Hematopoietic multipotent progenitor cell treated with erythropoietin and hydrocortisone succinate and interleukin-3 and kit ligand, for 6 days (in vitro differentiated cells): ENCODE results near the gene RPS26.
"Not testable (repeated sequence)": the region's sequence is repeated elsewhere in the genome, so short reads cannot be mapped to it uniquely, and the experiment has no call there.

ENCODE experiments used
- DNase-seq: peaks from one replicate; pipeline ENCODE4 v3.0.0-alpha.2; 2015

Gene RPS26

DNA sequence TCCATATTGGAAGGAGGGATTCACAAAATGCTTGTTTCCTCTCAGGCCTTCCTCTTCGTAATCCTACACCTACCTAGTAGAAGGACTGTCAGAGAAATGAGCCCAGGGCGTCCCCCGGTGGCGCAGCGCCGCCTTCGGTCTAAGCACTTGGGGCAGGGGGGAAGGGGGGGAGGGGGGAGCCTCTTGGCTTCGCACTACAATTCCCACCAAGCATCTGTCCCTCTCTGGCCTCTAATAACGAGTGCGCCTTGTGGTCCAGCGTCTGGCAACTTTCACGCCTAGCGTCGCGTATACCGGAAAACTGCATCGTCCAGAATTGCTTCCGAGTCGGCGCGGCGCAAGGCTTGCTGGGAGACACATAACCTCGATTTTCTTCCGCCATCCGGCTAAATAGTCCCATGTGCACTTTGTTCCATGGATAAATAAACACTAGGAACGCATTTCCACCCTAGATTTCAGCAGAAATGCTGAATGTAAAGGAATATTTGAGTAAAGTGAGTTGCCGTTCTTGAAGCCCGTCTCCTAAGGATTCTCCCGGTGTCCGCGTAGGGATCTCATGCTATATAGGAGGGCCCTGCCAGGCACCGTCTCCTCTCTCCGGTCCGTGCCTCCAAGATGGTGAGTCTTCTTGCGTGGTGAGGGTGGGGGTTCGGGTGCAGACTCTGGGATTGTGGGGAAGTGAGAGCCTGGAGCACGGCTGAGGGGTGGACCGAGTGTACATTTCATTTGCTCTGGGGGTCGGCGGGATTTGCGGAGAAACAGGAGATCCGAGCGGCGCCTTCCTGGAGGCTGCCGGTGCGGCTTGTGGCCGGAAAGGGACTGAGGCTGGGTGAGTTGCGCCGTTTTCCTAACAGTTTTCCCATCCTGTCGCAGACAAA is at the start of gene RPS26:
Gene RPS26, plus strand, starts transcription at position 367 of the 878 bp plus-strand sequence. Its CDS starts 249 bp downstream, at position 616.
- peak; percentile 100 for DNase-seq

DNA sequence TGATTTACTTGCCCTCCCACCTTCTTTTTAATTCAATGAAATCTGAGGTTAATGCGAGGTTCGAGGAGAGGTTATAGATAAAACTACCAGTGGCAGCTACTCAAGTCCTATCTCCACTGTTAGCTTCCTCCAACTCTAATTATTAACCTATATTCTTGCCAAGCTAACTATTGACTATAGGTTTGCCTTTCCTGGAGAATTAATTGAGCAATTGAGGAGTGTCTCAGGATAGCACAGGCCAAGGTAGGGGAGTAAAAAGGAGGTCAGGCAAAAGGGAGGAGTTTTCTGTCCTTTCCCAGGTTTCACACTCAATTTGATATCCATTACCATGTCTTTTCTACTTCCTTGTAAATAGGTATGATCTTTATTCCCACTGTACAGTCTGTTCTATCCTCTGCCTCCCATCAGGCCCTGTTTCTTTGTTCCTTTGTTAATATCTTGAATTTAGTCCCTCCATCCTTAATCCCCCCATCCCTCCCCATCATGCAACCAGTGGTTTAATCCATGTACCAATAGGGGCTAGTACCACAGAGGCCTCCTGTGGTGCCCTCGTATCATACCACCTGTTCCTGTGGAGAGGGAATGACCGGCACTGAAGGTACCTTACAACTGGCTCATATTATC is 48.4 kb upstream of the RPS26 start:
- no peak for DNase-seq

DNA sequence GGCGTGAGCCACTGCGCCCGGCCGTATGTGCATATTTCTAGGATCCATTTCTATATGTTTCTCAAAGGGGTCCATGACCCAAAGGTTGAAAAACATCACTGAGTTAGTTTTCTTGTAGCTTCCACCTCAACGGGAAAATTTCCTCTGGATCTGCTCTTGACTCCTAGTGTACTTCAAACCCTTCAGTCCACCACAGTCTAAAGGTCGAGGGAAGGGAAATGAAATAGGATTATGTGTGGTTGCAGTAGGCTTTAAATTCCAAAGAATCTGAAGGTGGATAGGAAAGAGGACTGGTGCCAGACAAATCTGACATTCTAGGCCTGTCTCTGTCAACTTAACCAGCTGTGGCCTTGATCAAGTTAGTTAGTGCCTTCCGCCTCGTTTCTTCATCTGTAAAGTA is 46.4 kb upstream of the RPS26 start:
- DNase-seq: no peak

DNA sequence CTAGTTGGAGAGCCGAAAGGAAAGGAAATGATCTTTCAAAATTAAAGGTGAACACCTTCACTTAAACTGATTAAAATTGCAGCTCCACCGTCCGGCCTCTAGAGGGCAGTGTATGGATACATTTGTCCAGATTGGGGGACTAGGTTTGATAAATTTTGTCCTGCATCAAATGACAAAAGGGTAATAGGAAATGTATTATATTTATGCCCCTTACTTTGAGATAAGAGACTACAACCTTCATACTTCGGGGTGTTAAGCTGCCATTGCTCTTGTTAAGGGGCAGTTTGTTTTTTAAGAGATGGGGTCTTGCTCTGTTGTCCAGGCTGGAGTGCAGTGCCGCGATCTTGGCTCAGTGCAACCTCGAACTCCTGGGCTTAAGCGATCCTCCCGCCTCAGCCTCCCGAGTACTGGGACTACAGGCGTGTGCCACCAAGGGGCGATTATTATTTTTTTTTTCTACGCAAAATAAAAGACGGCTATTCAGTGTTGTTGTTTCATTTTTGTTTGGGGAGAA is 45.5 kb upstream of the RPS26 start:
- peak; percentile 90 for DNase-seq

DNA sequence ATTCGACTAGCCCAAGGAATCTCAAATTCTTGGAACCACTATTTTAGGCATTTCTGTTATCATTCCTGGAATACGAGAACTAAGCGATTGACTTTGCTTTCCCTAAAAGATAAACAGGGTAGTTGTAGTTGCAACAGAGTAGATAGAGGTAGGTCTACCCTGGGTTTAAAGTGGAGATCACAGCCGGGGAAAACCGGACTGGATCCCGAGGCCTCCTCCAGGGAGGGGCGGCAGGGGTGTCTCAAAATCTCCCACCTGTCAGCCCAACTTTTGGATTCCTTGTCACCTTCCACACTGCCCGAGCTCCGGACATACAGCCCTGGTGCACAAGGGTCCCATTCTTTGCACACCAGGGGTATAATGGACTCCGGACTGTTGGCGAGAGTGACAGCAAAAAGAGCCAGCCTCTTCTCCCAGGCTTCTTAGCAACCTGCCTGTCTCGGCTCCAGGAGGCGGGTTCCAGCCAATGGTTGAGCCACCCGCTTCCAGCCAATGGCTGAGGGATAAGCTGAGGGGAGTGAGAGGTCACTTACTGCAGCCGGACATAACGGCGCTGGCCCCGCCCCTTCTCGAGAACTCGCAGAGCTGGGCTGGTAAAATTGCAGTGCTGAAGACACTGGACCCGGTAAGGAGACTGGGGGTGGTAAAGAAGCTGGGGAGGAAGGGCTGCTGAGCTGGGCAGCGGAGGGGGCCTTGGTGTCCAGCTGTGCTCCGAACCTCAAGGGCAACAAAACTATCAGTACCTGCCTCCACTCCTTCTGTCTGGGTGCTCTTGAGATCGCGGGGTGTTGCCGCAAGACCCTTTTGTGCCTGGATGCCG is 44.8 kb upstream of the RPS26 start, which contains the start of gene SUOX:
Gene SUOX, plus strand, starts transcription at position 562 of the 820 bp plus-strand sequence. CDS start 4,946 bp downstream, outside the sequence.
- peak; percentile 98 for DNase-seq

DNA sequence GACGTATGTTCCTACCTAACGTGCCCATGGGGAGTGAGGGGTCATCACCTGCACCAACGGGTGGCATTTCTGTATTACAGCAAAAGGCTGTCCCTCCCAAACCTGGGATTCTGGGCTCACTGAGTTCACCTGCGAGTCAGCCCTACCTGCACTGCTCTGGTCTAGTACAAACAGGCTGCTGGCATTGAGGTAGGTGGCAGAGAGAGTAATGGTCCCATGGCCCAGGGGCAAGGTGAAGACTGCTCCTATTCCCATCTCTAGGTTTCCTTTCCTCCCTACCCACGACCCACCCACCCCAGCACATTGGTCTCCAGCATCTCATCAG is 44.2 kb upstream of the RPS26 start:
- DNase-seq: no peak

DNA sequence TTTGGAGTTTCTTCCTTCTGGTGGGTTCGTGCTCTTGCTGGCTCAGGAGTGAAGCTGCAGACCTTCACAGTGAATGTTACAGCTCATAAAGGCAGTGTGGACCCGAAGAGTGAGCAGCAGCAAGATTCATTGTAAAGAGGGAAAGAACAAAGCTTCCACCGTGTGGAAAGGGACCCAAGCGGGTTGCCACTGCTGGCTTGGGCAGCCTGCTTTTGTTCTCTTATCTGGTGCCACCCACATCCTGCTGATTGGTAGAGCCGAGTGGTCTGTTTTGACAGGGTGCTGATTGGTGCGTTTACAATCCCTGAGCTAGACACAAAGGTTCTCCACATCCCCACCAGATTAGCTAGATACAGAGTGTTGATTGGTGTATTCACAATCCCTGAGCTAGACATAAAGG is 42.2 kb upstream of the RPS26 start:
- DNase-seq: peak; percentile 41

DNA sequence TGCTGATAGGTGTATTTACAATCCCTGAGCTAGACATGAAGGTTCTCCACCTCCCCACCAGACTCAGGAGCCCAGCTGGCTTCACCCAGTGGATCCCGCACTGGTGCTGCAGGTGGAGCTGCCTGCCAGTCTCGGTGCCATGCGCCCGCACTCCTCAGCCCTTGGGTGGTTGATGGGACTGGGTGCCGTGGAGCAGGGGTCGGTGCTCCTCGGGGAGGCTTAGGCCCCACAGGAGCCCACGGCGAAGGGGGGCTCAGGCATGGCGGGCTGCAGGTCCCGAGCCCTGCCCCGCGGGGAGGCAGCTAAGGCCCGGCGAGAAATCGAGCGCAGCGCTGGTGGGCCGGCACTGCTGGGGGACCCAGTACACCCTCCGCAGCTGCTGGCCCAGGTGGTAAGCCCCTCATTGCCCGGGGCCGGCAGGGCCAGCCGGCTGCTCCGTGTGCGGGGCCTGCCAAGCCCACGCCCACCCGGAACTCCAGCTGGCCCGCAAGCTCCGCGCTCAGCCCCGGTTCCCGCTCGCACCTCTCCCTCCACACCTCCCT is 41.6 kb upstream of the RPS26 start:
- not testable (repeated sequence) for DNase-seq

DNA sequence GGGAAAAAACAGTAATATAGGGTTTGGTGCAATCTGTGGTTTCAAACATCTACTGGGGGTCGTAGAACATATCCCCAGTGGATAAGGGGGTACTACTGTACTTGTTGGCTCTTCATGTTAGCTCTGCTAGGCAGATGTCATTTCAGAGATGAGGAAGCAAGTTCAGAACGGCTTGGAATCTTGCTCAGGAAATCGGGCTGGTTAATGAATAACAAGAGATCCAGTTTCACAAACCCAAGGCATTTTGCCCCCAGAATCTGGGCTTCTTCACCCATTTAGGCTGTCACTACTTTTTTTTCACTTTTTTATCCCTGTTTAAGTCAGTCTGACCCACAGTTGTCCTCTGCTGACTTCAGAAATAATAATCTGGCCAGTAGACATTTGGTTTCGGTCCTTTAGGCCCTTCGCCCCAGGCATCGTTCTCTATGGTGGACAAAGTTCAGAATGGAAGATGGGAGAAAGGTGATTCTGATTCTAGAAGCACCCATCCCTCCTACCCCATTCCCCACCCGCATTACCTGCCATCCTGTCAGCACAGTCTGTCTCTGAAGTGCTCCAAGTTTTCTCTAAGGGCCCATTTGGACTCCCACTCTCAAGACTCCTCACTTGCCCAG is 40.1 kb upstream of the RPS26 start:
- DNase-seq: no peak

DNA sequence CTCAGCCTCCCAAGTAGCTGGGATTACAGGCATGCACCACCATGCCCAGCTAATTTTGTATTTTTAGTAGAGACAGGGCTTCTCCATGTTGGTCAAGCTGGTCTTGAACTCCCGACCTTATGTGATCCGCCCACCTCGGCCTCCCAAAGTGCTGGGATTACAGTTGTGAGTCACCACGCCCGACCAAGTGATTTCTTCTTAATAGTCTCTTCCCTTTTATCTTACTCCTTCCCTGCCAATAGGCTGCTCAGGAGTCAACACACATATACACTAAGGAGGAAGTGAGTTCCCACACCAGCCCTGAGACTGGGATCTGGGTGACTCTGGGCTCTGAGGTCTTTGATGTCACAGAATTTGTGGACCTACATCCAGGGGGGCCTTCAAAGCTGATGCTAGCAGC is 38.3 kb upstream of the RPS26 start:
- DNase-seq: not testable (repeated sequence)

DNA sequence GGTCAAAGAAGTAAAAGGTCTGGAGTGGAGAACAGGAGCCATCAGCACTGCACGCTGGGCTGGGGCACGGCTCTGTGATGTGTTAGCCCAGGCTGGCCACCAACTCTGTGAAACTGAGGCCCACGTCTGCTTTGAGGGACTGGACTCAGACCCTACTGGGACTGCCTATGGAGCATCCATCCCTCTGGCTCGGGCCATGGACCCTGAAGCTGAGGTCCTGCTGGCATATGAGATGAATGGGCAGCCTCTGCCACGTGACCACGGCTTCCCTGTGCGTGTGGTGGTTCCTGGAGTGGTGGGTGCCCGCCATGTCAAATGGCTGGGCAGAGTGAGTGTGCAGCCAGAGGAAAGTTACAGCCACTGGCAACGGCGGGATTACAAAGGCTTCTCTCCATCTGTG is 37.5 kb upstream of the RPS26 start:
- no peak for DNase-seq

DNA sequence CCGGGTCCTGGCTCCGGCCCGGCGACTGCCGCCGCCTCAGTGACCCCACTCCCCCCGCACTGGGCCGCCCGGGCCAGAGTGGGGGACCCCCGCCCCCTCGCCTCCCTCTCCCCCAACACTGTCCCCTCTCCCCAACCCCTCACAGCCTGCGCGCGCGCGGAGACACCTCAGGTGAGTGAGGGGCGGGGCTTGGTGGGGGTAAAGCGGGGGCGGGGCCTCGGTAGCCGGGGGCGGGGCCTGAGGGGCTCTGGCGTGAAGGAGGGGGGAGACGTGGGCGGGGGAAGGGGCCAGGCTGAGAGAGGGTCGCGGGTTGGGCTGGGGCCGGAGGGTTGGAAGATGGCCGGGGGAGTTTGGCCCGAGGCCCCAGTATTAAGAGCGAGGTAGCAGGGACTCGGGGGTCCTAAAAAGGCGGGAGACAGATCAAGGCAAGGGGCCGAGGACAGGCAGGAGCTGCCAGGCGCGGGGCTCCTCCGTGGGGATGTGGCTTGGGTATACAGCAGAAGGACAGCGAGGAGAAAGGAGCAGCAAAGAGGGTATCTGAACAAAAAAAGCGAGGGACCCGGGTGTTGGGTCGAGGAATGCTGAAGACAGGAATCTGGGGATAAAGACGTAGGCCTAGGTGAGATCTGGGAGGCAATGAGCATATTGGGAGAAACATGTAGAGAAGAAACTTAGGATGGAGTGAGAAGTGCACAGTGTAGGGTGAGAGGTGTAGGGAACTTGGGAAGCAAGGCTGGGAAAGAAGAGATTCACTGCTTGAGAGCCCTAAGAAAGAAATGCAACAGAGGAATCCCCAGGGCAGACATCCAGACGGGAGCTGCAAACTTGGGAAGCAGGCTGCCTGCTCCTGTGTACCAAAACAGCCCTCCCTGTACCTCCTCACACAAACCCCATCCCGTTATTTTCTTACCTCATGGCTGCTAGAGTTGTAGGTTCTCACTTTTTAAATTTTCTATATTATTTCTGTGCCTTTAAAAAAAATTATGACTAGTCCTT is 33.9 kb upstream of the RPS26 start:
- DNase-seq: peak; percentile 65

DNA sequence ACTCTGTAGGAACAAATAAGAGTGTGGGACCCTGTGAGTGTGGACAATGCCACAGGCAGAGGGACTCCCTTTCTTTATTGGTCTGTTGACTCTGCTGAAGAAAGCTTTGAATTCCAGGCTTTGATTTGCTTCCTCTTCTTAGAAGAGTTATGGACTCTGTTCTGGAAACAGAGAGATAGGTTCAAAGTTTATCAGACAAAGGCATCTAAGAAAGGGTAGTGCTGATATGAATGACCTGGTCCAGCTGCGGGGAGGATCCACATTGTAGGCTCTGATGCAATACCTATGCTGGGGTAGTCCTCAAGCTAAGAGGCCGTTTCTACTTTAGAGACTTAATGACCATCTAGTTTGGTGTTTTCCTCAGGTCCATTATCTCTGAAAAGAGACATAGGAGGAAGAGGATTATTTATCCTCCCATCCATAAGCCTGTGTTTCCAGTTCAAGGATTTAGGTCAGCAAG is 31.6 kb upstream of the RPS26 start:
- peak; percentile 44 for DNase-seq

DNA sequence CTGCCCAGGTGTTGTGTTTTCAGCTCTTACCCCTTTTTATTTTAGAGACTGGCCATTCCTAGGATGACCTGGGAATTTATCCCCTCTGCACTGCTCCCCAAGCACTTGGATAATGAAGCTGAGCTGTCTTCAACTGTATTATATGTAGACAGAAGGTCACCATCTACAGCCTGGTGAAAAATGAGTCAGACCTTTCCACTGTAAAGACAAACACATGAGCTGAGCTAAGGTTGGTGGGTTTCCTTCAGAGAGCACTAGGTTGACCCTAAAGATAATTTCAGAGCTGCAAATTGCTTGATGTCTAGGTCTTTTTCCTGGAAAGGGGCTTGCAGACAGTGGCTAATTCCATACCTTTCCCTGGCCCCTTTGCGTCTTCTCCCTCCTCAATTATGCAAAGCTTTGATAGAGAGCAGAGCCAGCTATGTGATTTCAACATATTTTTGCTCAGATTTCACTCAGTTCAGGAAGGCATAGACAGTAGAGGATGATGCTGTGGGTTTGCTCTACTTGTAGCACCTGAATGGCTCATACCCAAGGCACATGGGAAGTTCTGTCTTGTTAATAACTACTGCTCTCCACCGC is 30.1 kb upstream of the RPS26 start:
- DNase-seq: no peak

DNA sequence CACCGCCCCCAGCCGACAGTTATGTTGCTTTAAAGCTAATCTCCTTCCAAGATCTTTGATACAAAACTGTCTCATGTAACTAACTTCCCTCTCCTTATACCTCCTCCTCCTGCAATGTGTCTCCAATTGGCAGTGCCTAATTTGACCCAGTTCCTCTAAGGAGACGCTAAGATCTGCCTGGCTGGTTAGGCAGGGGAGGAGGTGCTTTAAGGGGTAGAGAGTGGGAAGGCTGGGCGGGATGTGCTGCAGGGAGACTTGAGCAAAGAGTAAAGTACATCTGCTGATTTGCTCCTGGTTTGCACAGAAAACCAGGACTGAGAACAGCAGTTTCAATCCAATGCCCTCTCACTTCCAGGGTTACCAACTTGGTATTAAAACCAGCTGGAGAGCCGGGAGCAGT is 28.2 kb upstream of the RPS26 start:
- DNase-seq: no peak

DNA sequence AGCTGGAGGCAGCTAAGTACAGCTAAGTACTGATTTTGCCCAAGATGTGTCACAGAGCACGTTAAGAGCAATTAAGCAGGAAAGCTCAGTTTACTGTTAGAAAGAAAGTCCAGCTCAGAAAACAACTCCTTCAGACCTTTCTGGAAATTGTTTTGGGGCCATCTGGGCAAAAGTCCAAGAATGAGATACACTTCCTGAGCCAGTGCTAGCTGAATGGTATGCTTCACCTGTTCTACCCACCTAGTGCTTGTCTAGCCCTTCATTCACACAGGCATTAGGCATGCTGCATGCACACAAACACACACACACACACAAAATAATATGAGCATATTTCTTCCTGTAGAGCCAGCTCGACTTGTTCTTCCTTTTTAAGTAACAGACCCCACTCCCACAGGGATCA is 27.5 kb upstream of the RPS26 start:
- no peak for DNase-seq

DNA sequence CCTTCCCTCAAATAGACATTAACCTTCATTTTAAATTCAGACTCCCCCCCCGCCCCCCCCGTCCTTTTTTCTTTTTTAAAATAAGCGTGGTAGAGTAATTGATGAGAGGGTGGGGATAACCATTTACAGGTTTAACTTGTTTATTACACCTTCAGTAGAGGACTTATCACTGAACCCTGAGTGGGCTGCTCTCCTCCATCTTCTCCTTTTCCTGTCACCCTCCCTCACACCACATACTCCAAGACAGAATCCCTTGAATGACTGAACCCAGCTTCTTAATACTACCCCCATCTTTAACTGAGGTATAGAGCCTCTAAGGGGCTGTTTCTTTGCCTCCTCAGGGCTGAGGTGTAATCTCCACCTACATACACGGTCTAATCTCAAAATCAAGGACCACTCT is 24.5 kb upstream of the RPS26 start:
- no peak for DNase-seq

DNA sequence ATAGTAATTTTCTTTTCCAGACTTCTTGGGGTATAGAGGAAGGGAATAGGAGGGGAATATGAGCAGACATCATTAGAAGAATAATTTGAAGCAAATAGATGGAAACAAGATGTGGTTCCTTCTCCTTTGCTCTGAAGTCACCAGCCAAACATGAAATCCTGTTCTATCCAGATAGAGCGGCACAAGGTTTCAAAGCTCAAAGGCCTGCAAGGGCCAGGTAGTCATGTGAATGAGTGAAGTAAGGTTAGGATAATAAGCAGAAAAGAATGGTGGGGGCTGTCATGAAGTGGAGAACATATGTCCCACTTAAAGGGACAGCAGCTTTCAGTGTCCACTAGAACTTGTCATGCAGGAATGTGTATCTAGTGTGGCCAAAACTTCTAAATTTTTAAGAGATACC is 23.4 kb upstream of the RPS26 start:
- no peak for DNase-seq

DNA sequence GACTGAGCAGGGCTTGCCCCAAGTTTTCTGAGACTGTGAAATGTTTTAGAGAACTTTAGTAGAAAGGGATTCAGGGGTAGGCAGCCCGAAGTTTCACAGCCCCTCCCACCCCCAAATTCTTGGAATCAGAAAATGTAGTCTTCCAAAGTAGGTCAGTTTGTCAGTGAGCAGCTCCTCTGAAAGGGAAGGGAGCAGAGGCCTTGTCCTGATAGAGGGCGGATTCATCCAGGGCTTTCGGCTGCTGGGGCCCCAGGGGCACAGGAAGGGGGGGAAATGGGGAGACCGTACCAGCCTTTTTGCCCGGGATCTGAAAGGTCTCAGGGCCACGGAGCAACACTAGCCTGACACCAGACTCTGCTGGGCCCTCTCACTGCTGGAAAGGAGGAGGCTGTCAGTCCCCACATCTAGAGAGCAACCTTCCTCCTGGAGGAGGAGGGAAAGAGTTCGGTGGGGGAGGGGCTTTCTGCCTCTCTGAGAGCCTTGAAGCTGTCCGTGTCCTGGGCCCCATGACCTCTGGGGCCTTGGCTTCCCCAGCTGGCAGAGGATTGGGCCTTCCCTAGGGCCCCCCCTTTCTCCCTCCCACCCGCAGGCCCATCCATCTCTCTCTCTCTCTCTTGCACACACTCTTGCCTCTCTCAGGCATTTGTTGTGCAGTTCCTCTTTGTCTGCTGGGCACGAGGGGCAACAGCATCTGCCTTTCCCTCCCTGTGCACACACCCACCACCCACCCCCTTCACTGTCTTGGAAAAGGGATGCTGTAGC is 21.1 kb upstream of the RPS26 start, which contains the start of gene IKZF4:
Gene IKZF4, plus strand, starts transcription at position 621 of the 762 bp plus-strand sequence. CDS start 451 bp downstream, outside the sequence.
- DNase-seq: peak; percentile 81
